ENCODE data around the gene FEV. TPM values are rescaled to one million over a fixed set of nuclear protein-coding genes. Genes with fewer than 3 reads are reported as not detected.

FEV gene
- total RNA-seq, 1 experiment from 2014 or later, result not detected

DNA sequence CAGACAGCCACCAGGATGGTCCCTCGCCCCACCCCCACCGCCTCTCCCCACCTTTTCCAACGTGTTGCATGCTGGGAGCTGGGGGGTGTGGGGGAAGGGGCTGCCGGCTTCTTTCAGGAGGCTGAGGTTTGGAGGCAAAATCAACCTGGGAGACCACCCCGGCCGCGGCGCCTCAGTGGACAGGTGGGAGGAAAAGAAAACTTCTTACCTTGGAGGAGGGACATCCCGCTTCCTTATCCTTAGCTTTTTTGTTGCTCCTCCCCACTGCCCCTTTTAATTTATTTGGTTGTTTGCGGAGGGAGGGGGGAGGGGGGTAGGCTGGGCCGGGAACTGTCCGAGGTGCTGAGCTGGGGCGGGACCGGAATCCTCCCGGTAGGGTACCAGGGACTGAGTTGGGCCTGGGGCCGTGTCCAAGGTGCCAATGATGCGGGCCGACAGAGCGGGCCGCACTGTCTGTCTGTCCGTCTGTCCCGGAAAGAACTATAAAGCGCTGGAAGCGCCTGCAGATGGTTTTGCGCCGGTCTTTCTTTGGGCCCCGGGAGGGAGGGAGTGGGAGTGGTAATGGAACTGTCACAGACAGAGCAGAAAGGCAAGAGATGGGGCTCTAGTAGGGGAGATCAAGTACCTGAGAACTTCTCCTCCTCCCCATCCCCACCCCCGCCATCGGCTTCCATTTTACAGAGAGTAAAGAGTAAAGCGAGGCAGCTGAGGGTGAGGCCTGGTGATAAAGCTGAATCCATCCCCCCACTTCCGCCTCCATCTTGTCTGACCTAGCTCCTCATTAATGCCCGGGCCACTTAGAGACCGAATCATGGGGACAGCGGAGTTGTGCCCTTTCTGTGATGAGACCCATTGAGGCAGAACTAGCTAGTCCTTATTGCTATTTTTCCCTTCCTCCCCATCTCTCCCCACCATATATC, 23.1 kb downstream of the FEV start:
- no peak for DNase-seq
- Histone ChIP-seq H3K9ac (ENCODE audit: low read length) (no peak overlapping the region), H3K27me3 (ENCODE audit: low read length) (no peaks in the 10 kb centered on the region), H3K9me3 (ENCODE audit: low read length) (no peaks in the 10 kb centered on the region), H2AFZ (ENCODE audit: low read length) (no peak overlapping the region), H3K36me3 (ENCODE audit: insufficient read depth, low read length) (no peaks in the 10 kb centered on the region), H4K20me1 (ENCODE audit: insufficient read depth, low read depth, low read length) (no peaks in the 10 kb centered on the region), H3K4me3 (ENCODE audit: low read length) (no peak overlapping the region), H3K4me1 (ENCODE audit: low read length) (peaks cover 24% of the 10 kb centered on the region), H3K4me2 (ENCODE audit: low read depth, low read length, poor library complexity, severe bottlenecking) (no peak overlapping the region), H3K9me2 (replicated peaks; ENCODE audit: insufficient read depth, low read length) (no peaks in the 10 kb centered on the region), H3K79me2 (ENCODE audit: low read length) (no peaks in the 10 kb centered on the region), H3K27ac (ENCODE audit: low read length) (no peak overlapping the region)

DNA sequence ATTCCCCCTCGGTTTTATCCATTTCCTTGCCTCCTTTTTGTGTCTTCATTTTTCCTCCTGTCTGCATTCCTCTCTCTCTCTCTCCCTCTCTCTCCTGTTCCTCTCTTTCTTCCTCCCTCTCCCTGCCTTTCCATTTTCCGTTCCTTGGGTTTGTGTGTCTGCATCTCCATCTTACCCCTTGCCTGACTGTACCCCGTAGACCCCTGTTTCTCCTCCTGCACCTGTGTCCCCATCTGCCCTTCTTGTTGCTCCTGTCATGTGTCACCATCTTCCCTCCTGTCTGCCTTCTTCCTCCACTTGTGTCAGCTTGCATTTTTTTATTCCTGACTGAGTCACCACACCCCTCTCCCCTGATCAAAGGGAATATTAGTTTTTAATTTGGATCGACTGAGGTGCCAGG, 23.8 kb downstream of the FEV start:
- no peaks in the 10 kb centered on the region for H3K9me2 ChIP-seq (replicated peaks; ENCODE audit: insufficient read depth, low read length)
- H2AFZ ChIP-seq (ENCODE audit: low read length), result no peak overlapping the region
- H3K79me2 ChIP-seq (ENCODE audit: low read length), result no peaks in the 10 kb centered on the region
- H3K9ac ChIP-seq (ENCODE audit: low read length), result no peak overlapping the region
- no peak overlapping the region for H3K27ac ChIP-seq (ENCODE audit: low read length)
- peaks cover 24% of the 10 kb centered on the region for H3K4me1 ChIP-seq (ENCODE audit: low read length)
- H3K36me3 ChIP-seq (ENCODE audit: insufficient read depth, low read length), result no peaks in the 10 kb centered on the region
- H3K9me3 ChIP-seq (ENCODE audit: low read length), result no peaks in the 10 kb centered on the region
- H3K4me2 ChIP-seq (ENCODE audit: low read depth, low read length, poor library complexity, severe bottlenecking), result no peak overlapping the region
- DNase-seq, result no peak
- H3K27me3 ChIP-seq (ENCODE audit: low read length), result no peaks in the 10 kb centered on the region
- H4K20me1 ChIP-seq (ENCODE audit: insufficient read depth, low read depth, low read length), result no peaks in the 10 kb centered on the region
- H3K4me3 ChIP-seq (ENCODE audit: low read length), result no peak overlapping the region

DNA sequence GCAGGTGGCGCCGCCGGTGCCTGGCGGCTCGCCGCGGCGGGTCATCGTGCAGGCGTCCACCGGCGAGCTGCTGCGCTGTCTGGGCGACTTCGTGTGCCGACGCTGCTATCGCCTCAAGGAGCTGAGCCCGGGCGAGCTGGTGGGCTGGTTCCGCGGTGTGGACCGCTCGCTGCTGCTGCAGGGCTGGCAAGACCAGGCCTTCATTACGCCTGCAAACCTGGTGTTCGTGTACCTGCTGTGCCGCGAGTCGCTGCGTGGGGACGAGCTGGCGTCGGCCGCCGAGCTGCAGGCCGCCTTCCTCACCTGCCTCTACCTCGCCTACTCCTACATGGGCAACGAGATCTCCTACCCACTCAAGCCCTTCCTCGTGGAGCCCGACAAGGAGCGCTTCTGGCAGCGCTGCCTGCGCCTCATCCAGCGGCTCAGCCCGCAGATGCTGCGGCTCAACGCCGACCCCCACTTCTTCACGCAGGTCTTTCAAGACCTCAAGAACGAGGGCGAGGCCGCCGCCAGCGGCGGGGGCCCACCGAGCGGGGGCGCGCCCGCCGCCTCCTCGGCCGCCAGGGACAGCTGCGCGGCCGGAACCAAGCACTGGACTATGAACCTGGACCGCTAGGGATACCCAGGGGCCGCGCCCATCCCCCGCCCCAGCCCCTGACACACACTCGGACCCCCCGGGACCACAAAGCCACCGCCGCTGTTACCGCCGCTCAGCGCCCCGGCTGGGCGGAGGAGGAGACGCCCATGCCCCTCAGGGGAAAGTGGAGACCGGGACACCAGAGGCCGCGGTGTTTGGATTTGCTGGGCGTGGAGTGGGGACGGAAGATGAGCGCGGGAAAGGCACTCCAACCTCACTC, 24.4 kb downstream of the FEV start:
- Histone ChIP-seq H3K9me3 (ENCODE audit: low read length) (no peaks in the 10 kb centered on the region), H3K27ac (ENCODE audit: low read length) (no peak overlapping the region), H3K4me1 (ENCODE audit: low read length) (peaks cover 24% of the 10 kb centered on the region), H3K27me3 (ENCODE audit: low read length) (no peaks in the 10 kb centered on the region), H3K36me3 (ENCODE audit: insufficient read depth, low read length) (no peaks in the 10 kb centered on the region), H3K9ac (ENCODE audit: low read length) (no peak overlapping the region), H3K79me2 (ENCODE audit: low read length) (no peaks in the 10 kb centered on the region), H4K20me1 (ENCODE audit: insufficient read depth, low read depth, low read length) (no peaks in the 10 kb centered on the region), H3K4me2 (ENCODE audit: low read depth, low read length, poor library complexity, severe bottlenecking) (no peak overlapping the region), H3K9me2 (replicated peaks; ENCODE audit: insufficient read depth, low read length) (no peaks in the 10 kb centered on the region), H3K4me3 (ENCODE audit: low read length) (no peak overlapping the region), H2AFZ (ENCODE audit: low read length) (no peak overlapping the region)
- no peak for DNase-seq

DNA sequence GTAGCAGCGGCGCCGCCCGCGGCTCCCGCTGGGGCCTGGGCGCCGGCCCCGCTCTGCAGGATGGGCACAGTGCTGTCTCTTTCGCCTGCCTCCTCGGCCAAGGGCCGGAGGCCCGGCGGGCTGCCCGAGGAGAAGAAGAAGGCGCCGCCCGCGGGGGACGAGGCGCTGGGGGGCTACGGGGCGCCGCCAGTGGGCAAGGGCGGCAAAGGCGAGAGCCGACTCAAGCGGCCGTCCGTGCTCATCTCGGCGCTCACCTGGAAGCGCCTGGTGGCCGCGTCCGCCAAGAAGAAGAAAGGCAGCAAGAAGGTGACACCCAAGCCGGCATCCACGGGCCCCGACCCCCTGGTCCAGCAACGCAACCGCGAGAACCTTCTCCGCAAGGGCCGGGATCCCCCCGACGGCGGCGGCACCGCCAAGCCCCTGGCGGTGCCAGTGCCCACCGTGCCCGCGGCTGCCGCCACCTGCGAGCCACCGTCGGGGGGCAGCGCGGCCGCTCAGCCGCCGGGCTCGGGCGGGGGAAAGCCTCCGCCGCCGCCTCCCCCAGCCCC, 25.1 kb downstream of the FEV start:
- no peaks in the 10 kb centered on the region for H3K27me3 ChIP-seq (ENCODE audit: low read length)
- H3K4me1 ChIP-seq (ENCODE audit: low read length), result peaks cover 23% of the 10 kb centered on the region
- no peaks in the 10 kb centered on the region for H3K36me3 ChIP-seq (ENCODE audit: insufficient read depth, low read length)
- H3K79me2 ChIP-seq (ENCODE audit: low read length), result no peaks in the 10 kb centered on the region
- no peak for DNase-seq
- peak overlapping the region; percentile 65 for H3K9ac ChIP-seq (ENCODE audit: low read length)
- H3K4me3 ChIP-seq (ENCODE audit: low read length), result peak overlapping the region; percentile 67
- H3K27ac ChIP-seq (ENCODE audit: low read length), result no peak overlapping the region
- no peaks in the 10 kb centered on the region for H3K9me2 ChIP-seq (replicated peaks; ENCODE audit: insufficient read depth, low read length)
- H3K9me3 ChIP-seq (ENCODE audit: low read length), result no peaks in the 10 kb centered on the region
- H4K20me1 ChIP-seq (ENCODE audit: insufficient read depth, low read depth, low read length), result no peaks in the 10 kb centered on the region
- no peak overlapping the region for H2AFZ ChIP-seq (ENCODE audit: low read length)
- peak overlapping the region; percentile 75 for H3K4me2 ChIP-seq (ENCODE audit: low read depth, low read length, poor library complexity, severe bottlenecking)

DNA sequence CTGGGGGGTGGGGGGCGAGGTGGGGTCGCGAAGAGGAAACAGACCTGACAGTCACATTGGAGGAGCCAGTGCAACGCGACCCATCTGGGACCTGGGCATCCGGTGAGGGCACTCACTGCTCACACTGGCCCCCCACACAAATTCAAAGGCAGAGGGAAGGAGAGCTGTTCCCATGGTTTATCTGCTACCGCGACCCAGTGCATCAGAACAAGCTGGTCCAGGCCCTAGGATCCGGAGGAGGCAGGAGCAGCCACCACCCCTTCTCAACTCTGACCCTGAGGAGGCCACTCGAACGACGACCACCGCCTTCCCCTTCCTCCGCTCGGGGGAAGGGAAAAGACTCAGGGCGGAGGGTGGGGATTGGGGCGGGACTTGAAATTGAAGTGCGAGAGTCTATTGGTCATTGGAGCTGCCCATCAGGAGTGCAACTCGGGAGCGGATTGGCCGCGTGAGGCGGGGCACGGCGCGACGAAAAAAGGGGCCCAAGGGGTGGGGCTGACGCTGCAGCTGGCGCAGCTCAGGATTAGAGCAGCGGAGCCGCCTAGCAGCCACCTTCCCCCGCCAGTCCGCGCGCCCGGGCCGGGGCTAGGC, 25.7 kb downstream of the FEV start, which contains the start of gene CDK5R2:
CDK5R2 (plus strand) TSS at position 526 of the 591 bp plus-strand sequence. CDS start 155 bp downstream, outside the sequence.
- H3K79me2 ChIP-seq (ENCODE audit: low read length), result no peaks in the 10 kb centered on the region
- H2AFZ ChIP-seq (ENCODE audit: low read length), result peak within 1 kb of the TSS; percentile 90
- no peaks in the 10 kb centered on the region for H3K27me3 ChIP-seq (ENCODE audit: low read length)
- no peaks in the 10 kb centered on the region for H4K20me1 ChIP-seq (ENCODE audit: insufficient read depth, low read depth, low read length)
- H3K27ac ChIP-seq (ENCODE audit: low read length), result no peak within 1 kb of the TSS
- peak within 1 kb of the TSS; percentile 75 for H3K4me2 ChIP-seq (ENCODE audit: low read depth, low read length, poor library complexity, severe bottlenecking)
- H3K9ac ChIP-seq (ENCODE audit: low read length), result peak within 1 kb of the TSS; percentile 69
- H3K4me3 ChIP-seq (ENCODE audit: low read length), result peak within 1 kb of the TSS; percentile 67
- H3K36me3 ChIP-seq (ENCODE audit: insufficient read depth, low read length), result no peaks in the 10 kb centered on the region
- no peaks in the 10 kb centered on the region for H3K9me3 ChIP-seq (ENCODE audit: low read length)
- DNase-seq, result peak; percentile 98
- H3K9me2 ChIP-seq (replicated peaks; ENCODE audit: insufficient read depth, low read length), result no peaks in the 10 kb centered on the region
- H3K4me1 ChIP-seq (ENCODE audit: low read length), result peaks cover 17% of the 10 kb centered on the region

DNA sequence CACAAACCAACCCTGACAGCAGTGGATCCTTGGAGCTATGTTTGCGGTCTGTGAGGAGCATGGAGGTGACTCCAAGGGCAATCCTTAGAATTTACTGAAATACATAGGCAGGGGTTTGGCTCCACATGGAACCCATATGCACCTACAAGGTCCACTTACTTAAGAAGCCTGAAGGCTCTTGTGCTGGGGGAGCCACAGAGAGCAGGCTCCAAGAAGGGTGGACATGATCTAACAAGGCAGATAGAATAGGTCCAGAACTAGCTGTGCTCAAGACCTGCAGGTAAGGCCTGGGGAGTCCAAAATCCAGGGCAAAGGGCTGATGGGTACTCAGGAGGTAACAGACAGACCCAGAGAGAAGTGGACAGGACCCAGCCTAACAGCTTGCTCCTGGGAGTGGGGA, 26.7 kb downstream of the FEV start:
- Histone ChIP-seq H3K4me2 (ENCODE audit: low read depth, low read length, poor library complexity, severe bottlenecking) (no peak overlapping the region), H3K4me3 (ENCODE audit: low read length) (no peak overlapping the region), H2AFZ (ENCODE audit: low read length) (no peak overlapping the region), H3K27ac (ENCODE audit: low read length) (no peak overlapping the region), H3K36me3 (ENCODE audit: insufficient read depth, low read length) (no peaks in the 10 kb centered on the region), H3K27me3 (ENCODE audit: low read length) (no peaks in the 10 kb centered on the region), H3K9ac (ENCODE audit: low read length) (no peak overlapping the region), H3K9me2 (replicated peaks; ENCODE audit: insufficient read depth, low read length) (no peaks in the 10 kb centered on the region), H3K79me2 (ENCODE audit: low read length) (no peaks in the 10 kb centered on the region), H3K9me3 (ENCODE audit: low read length) (no peaks in the 10 kb centered on the region), H4K20me1 (ENCODE audit: insufficient read depth, low read depth, low read length) (no peaks in the 10 kb centered on the region), H3K4me1 (ENCODE audit: low read length) (peaks cover 11% of the 10 kb centered on the region)
- DNase-seq, result no peak

DNA sequence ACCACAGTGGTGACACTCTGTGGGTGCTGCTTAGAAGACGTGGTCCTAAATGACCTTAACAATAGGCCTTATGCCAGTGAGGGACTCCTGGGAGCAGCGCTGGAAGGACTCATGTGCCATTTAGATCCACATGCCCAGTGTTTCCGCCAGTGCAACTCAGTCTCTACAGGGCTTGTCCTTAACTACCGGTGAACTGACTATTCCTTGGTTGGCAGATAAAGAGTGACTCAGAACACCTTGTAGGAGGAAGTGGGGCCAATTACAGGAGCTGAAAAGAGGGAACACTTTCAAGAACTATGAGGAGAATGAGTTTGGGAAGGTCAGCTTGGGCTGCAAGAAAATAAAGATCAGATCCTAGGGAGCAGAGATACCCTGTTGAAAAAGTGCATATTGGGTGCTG, 27.3 kb downstream of the FEV start:
- no peak for DNase-seq
- no peak overlapping the region for H2AFZ ChIP-seq (ENCODE audit: low read length)
- peaks cover 11% of the 10 kb centered on the region for H3K4me1 ChIP-seq (ENCODE audit: low read length)
- no peaks in the 10 kb centered on the region for H3K9me3 ChIP-seq (ENCODE audit: low read length)
- no peaks in the 10 kb centered on the region for H4K20me1 ChIP-seq (ENCODE audit: insufficient read depth, low read depth, low read length)
- H3K4me3 ChIP-seq (ENCODE audit: low read length), result no peak overlapping the region
- no peaks in the 10 kb centered on the region for H3K36me3 ChIP-seq (ENCODE audit: insufficient read depth, low read length)
- no peak overlapping the region for H3K9ac ChIP-seq (ENCODE audit: low read length)
- no peaks in the 10 kb centered on the region for H3K27me3 ChIP-seq (ENCODE audit: low read length)
- no peaks in the 10 kb centered on the region for H3K79me2 ChIP-seq (ENCODE audit: low read length)
- no peak overlapping the region for H3K27ac ChIP-seq (ENCODE audit: low read length)
- no peak overlapping the region for H3K4me2 ChIP-seq (ENCODE audit: low read depth, low read length, poor library complexity, severe bottlenecking)
- H3K9me2 ChIP-seq (replicated peaks; ENCODE audit: insufficient read depth, low read length), result no peaks in the 10 kb centered on the region

Data from Karpas-422 (cell line).